Measurements from ENCODE around the gene IL24.

DNA sequence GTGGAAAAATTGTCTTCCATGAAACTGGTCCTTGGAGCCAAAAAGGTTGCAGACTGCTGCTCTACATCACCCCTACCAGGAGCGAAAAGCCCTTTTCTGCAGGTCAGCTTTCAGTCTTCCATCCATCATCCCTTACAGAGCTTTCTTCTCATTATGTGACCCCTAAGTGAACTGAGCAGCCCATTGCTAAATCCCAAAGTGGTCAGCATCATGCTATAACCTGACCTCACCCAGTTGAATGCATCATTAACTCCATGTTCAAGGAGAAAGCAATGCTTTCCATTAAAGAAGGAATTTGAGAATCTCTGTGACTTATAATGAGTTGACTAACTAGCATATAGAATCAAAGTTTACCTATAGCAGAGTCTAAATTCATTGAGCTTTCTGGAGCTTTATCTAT is 10.4 kb upstream of the IL24 start:
- no peak for TF ChIP-seq EZH2phosphoT487 (IDR thresholded peaks at IDR 0.05; ENCODE audit: low read depth)
- TF ChIP-seq, protein P1, sequence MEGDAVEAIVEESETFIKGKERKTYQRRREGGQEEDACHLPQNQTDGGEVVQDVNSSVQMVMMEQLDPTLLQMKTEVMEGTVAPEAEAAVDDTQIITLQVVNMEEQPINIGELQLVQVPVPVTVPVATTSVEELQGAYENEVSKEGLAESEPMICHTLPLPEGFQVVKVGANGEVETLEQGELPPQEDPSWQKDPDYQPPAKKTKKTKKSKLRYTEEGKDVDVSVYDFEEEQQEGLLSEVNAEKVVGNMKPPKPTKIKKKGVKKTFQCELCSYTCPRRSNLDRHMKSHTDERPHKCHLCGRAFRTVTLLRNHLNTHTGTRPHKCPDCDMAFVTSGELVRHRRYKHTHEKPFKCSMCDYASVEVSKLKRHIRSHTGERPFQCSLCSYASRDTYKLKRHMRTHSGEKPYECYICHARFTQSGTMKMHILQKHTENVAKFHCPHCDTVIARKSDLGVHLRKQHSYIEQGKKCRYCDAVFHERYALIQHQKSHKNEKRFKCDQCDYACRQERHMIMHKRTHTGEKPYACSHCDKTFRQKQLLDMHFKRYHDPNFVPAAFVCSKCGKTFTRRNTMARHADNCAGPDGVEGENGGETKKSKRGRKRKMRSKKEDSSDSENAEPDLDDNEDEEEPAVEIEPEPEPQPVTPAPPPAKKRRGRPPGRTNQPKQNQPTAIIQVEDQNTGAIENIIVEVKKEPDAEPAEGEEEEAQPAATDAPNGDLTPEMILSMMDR (IDR thresholded peaks at IDR 0.05; ENCODE audit: low read depth, low read length) = no peak
